Thyroid gland (tissue), 4 donors: ENCODE results near the gene PRICKLE1. TPM values are rescaled to one million over a fixed set of nuclear protein-coding genes. Genes with fewer than 3 reads are reported as not detected.

Source experiments
- DNase-seq, 2 donors: peaks; one replicate each; pipeline ENCODE4 v3.0.0-alpha.2; 2019
- H3K27ac ChIP-seq, 3 donors: fragments of 200-600 bp; sonication (generic); 1 replicate in 2 of 3; 2 replicates in 1 of 3; pipeline ENCODE4 v1.5.1; 2016 to 2019; ENCODE audit warnings: mild to moderate bottlenecking in 1 of 3, moderate library complexity in 1 of 3
- H3K27me3 ChIP-seq: fragments of 200-600 bp; sonication (generic); one replicate; pipeline ENCODE4 v1.5.1; 2019
- H3K36me3 ChIP-seq, 2 donors: fragments of 200-600 bp; sonication (generic); one replicate each; pipeline ENCODE4 v1.5.1; 2016 to 2019
- H3K4me1 ChIP-seq, 2 donors: fragments of 200-600 bp; sonication (generic); one replicate each; pipeline ENCODE4 v1.5.1; 2017 to 2019
- H3K4me3 ChIP-seq, 3 donors: fragments of 200-600 bp; sonication (generic); replicated peaks in 1 of 3; 1 replicate in 2 of 3; 2 replicates in 1 of 3; pipeline ENCODE4 v1.5.1; 2016; ENCODE audit warnings: mild to moderate bottlenecking in 1 of 3
- H3K9me3 ChIP-seq: fragments of 200-600 bp; sonication (generic); one replicate; pipeline ENCODE4 v1.5.1; 2017
- POLR2A ChIP-seq, 2 donors: fragments of 450-650 bp; IDR thresholded peaks; one replicate each; pipeline ENCODE4 v1.6.1; 2017; ENCODE audit warnings: antibody characterized with exemption in 2 of 2, mild to moderate bottlenecking in 2 of 2, moderate library complexity in 1 of 2
- WGBS, 2 donors: methylation state at CpG; one replicate each; pipeline ENCODE4 v1.1.5; 2017; 5-methylcytosine and 5-hydroxymethylcytosine counted together
- intact Hi-C: fragments of 100-400 bp; cut with DNase I; formaldehyde crosslinking; loops from one replicate; pipeline ENCODE4 v1.15.1; 2023
- total RNA-seq, 4 donors: library from RNA; depleted of rRNA; stranded (reverse); fragments of >200 nt; gene quantifications; one replicate each; pipeline ENCODE4 v1.2.3, GENCODE V29; 2016
- TF ChIP-seq, protein P1 (sequence below), 6 experiments: fragments of 200-600 bp in 3 of 6; fragments of 450-650 bp in 3 of 6; sonication (generic) in 3 of 6; IDR thresholded peaks; one replicate each; pipeline ENCODE4 v1.5.1; 2016 to 2019; ENCODE audit warnings: antibody characterized with exemption in 6 of 6, mild to moderate bottlenecking in 2 of 6, inconsistent platforms in 1 of 6, moderate library complexity in 1 of 6

Gene PRICKLE1
- total RNA-seq, 4 donors from 2014 or later = 17.2 to 25.4 (median 19.6) TPM

DNA sequence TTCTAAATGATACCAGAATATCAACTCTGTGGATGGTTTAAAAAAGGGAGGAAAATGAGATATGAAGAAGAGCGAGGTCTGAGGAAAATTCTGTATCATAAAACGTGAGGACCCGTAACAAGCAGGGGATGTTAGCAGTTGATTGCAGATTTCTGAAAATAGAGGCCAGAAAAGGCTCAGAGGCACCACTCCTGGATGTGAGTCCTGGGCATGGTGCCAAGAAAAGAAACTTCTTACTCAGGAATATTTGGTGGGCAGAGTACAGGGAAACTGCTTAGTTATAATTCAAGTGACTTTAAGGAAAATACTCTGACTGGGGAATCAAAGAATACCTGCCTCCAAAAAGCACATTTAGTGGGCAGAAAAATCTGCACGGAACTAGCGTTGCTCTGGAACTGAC is 85.5 kb downstream of the PRICKLE1 start:
- intact Hi-C loops = no loop called here
- H3K36me3 ChIP-seq = no peaks in the 10 kb centered on the region
- WGBS, 2 donors = 32 to 38% methylated on average over 5 of the region's 5 CpGs
- no peaks in the 10 kb centered on the region for H3K9me3 ChIP-seq
- H3K27me3 ChIP-seq = no peaks in the 10 kb centered on the region
- no peaks in the 10 kb centered on the region for H3K4me1 ChIP-seq
- no peak overlapping the region for H3K4me3 ChIP-seq
- peak; percentile 29 for DNase-seq
- no peak overlapping the region for H3K27ac ChIP-seq
- TF ChIP-seq POLR2A (IDR thresholded peaks at IDR 0.05) = no peak
- TF ChIP-seq, protein P1, sequence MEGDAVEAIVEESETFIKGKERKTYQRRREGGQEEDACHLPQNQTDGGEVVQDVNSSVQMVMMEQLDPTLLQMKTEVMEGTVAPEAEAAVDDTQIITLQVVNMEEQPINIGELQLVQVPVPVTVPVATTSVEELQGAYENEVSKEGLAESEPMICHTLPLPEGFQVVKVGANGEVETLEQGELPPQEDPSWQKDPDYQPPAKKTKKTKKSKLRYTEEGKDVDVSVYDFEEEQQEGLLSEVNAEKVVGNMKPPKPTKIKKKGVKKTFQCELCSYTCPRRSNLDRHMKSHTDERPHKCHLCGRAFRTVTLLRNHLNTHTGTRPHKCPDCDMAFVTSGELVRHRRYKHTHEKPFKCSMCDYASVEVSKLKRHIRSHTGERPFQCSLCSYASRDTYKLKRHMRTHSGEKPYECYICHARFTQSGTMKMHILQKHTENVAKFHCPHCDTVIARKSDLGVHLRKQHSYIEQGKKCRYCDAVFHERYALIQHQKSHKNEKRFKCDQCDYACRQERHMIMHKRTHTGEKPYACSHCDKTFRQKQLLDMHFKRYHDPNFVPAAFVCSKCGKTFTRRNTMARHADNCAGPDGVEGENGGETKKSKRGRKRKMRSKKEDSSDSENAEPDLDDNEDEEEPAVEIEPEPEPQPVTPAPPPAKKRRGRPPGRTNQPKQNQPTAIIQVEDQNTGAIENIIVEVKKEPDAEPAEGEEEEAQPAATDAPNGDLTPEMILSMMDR (IDR thresholded peaks at IDR 0.05) = no peak

DNA sequence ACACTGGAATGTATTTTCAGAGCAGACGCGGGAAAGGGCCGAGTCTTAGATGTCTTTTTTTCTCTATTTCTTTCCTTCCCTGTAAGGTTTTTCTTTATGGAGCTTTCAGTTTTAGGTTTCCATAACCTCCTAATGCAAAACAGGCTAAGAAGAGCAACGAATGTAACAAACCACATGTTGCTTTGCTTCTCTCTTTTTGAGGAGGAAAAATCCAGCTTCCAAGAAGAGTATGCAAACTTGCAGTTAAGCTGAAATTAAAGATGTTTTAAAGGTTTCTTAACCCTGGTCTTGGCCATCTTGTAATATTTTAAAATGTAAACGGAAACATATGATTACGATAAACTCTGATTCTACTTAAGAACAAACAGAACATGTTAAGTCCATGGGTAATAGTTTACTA is 86.9 kb downstream of the PRICKLE1 start:
- no peaks in the 10 kb centered on the region for H3K4me1 ChIP-seq
- no peak for DNase-seq
- WGBS, 2 donors = 84 to 88% methylated on average over 6 of the region's 6 CpGs
- no peaks in the 10 kb centered on the region for H3K9me3 ChIP-seq
- no peaks in the 10 kb centered on the region for H3K36me3 ChIP-seq
- intact Hi-C loops = no loop called here
- H3K27ac ChIP-seq = no peak overlapping the region
- no peak overlapping the region for H3K4me3 ChIP-seq
- no peaks in the 10 kb centered on the region for H3K27me3 ChIP-seq
- TF ChIP-seq, protein P1 (IDR thresholded peaks at IDR 0.05) = no peak
- TF ChIP-seq POLR2A (IDR thresholded peaks at IDR 0.05) = no peak

DNA sequence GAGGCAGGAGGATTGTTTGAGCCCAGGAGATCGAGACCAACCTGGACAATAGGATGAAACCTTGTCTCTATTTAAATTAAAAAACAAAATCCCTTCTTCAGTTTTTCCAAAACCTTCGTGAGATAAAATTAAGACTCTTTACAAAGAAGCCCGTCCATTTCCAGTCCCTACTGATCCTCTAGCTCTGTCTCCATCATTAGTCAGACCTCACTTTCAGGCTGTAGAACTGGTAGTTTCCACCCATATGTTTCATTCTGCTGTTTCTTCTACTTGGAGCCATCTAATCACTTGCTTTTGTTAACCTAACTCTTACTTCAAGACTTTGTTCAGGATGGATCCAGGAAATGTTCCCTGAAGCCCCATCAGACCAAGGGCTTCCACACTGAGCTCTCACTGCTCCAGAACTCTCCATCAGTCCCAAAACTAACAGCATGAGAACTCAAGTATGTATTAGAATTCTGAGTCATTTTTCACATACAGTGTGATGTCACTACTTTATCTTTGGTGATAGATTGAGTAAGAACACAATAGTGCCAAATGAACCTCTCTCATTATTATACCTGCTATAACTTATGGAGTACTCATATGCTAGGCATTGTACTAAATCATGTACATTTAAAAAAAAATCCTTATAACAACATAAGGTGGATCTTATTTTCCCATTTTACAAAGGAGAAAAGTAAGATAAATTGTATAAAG is 90.8 kb downstream of the PRICKLE1 start:
- H3K9me3 ChIP-seq = no peaks in the 10 kb centered on the region
- TF ChIP-seq, protein P1 (IDR thresholded peaks at IDR 0.05) = no peak
- no peak for TF ChIP-seq POLR2A (IDR thresholded peaks at IDR 0.05)
- intact Hi-C loops = no loop called here
- 95% methylated on average over 3 of the region's 3 CpGs for WGBS, 2 donors
- H3K27ac ChIP-seq = no peak overlapping the region
- no peaks in the 10 kb centered on the region for H3K27me3 ChIP-seq
- H3K36me3 ChIP-seq = no peaks in the 10 kb centered on the region
- H3K4me3 ChIP-seq = no peak overlapping the region
- no peaks in the 10 kb centered on the region for H3K4me1 ChIP-seq
- no peak for DNase-seq

DNA sequence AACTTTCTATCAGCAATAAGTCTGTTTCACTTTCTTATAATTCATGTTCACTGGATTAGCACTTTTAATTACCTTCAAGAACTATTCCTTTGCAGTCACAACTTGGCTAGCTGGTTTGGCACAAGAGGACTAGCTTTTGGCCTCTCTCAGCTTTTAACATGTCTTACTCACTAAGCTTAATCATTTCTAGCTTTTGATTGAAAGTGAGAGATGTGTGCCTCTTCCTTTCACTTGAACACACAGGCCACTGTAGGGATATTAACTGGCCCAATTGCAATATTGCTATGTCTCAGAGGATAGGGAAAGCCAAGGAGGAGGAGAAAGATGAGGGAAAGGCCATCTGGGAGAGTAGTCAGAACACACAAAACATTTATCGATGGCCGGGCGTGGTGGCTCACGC is 92.7 kb downstream of the PRICKLE1 start:
- intact Hi-C loops = no loop called here
- Histone ChIP-seq H3K4me3 (no peak overlapping the region), H3K36me3 (no peaks in the 10 kb centered on the region), H3K27me3 (no peaks in the 10 kb centered on the region), H3K4me1 (no peaks in the 10 kb centered on the region), H3K27ac (no peak overlapping the region), H3K9me3 (no peaks in the 10 kb centered on the region)
- TF ChIP-seq POLR2A (IDR thresholded peaks at IDR 0.05) = no peak
- TF ChIP-seq, protein P1 (IDR thresholded peaks at IDR 0.05) = no peak
- 93 to 94% methylated on average over 4 of the region's 4 CpGs for WGBS, 2 donors
- no peak for DNase-seq

DNA sequence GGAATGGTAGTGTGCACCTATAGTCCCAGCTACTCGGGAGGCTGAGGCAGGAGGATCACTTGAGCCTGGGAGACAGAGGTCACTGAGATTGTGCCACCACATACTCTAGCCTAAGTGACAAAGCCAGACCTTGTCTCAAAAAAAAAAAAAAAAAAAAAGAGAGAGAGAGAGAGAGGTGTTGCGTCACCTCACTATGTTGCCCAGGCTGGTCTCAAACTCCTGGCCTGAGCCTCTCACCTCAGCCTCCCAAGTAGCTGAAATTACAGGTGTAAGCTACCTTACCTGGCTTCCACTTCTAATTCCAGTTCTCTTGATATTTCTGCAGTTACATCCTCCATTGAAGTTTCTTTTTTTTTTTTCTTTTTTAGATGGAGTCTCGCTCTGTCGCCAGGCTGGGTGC is 94.3 kb downstream of the PRICKLE1 start:
- intact Hi-C loops = no loop called here
- WGBS, 2 donors = 78 to 94% methylated on average over 4 of the region's 4 CpGs
- no peaks in the 10 kb centered on the region for H3K4me1 ChIP-seq
- TF ChIP-seq, protein P1 (IDR thresholded peaks at IDR 0.05) = no peak
- TF ChIP-seq POLR2A (IDR thresholded peaks at IDR 0.05) = no peak
- H3K27me3 ChIP-seq = no peaks in the 10 kb centered on the region
- no peak overlapping the region for H3K4me3 ChIP-seq
- H3K36me3 ChIP-seq = no peaks in the 10 kb centered on the region
- H3K27ac ChIP-seq = no peak overlapping the region
- no peaks in the 10 kb centered on the region for H3K9me3 ChIP-seq
- no peak for DNase-seq
